DND-41 (cell line): ENCODE data around the gene CYP46A1.

Experiments
- ATAC-seq: fragments of 200-7000 bp; cut with Tn5 transposase; 3 replicates; pipeline ENCODE4 v1.9.1; 2021; ENCODE audit warnings: low read depth; ENCODE audit not compliant: insufficient read depth
- DNase-seq: peaks from one replicate; pipeline ENCODE4 v3.0.0-alpha.2; 2020
- H2AFZ ChIP-seq: 2 replicates; pipeline ENCODE4 v1.6.0; 2012; ENCODE audit warnings: low read depth, low read length
- H3K27ac ChIP-seq: 2 replicates; pipeline ENCODE4 v1.5.1; 2012; ENCODE audit warnings: low read length, inconsistent platforms
- H3K27me3 ChIP-seq: fragments of 200-600 bp; sonication (generic); 2 replicates; pipeline ENCODE4 v1.6.0; 2012; ENCODE audit warnings: low read length, mild to moderate bottlenecking, inconsistent platforms; ENCODE audit not compliant: insufficient read depth, poor library complexity
- H3K36me3 ChIP-seq: 2 replicates; pipeline ENCODE4 v1.5.1; 2012; ENCODE audit warnings: low read length, inconsistent platforms; ENCODE audit not compliant: insufficient read depth
- H3K4me1 ChIP-seq: 2 replicates; pipeline ENCODE4 v1.5.1; 2012; ENCODE audit warnings: mild to moderate bottlenecking, low read length; ENCODE audit not compliant: insufficient read depth
- H3K4me2 ChIP-seq: 2 replicates; pipeline ENCODE4 v1.6.0; 2012; ENCODE audit warnings: mild to moderate bottlenecking, moderate library complexity, low read length, inconsistent platforms; ENCODE audit not compliant: insufficient read depth
- H3K4me3 ChIP-seq, 2 experiments: fragments of 200-600 bp in 1 of 2; shearing (Covaris generic) in 1 of 2; 2 replicates each; pipeline ENCODE4 v1.5.1; 2012 to 2016; ENCODE audit warnings: inconsistent platforms in 2 of 2, low read length in 2 of 2, mild to moderate bottlenecking in 2 of 2, low read depth in 1 of 2, moderate library complexity in 1 of 2
- H3K79me2 ChIP-seq: 2 replicates; pipeline ENCODE4 v1.6.0; 2012; ENCODE audit warnings: low read length, inconsistent platforms; ENCODE audit not compliant: insufficient read depth
- H3K9ac ChIP-seq: 2 replicates; pipeline ENCODE4 v1.6.0; 2012; ENCODE audit warnings: low read depth, mild to moderate bottlenecking, inconsistent platforms, low read length, moderate library complexity
- H3K9me3 ChIP-seq: 2 replicates; pipeline ENCODE4 v1.5.1; 2012; ENCODE audit warnings: low read length, moderate library complexity, mild to moderate bottlenecking, inconsistent platforms; ENCODE audit not compliant: insufficient read depth, severe bottlenecking
- H4K20me1 ChIP-seq: 2 replicates; pipeline ENCODE4 v1.6.0; 2012; ENCODE audit warnings: low read length; ENCODE audit not compliant: insufficient read depth
- EZH2 ChIP-seq: IDR thresholded peaks from 3 replicates; pipeline ENCODE4 v1.6.1; 2012; ENCODE audit warnings: borderline replicate concordance, low read depth, mild to moderate bottlenecking, moderate library complexity, low read length, inconsistent platforms; ENCODE audit not compliant: severe bottlenecking
- TF ChIP-seq, protein P1 (sequence below): IDR thresholded peaks from 2 replicates; pipeline ENCODE4 v1.5.1; 2012; ENCODE audit warnings: borderline replicate concordance, low read length, moderate library complexity, mild to moderate bottlenecking; ENCODE audit not compliant: poor library complexity, severe bottlenecking; ENCODE audit errors: extremely low read depth

The CYP46A1 gene

DNA sequence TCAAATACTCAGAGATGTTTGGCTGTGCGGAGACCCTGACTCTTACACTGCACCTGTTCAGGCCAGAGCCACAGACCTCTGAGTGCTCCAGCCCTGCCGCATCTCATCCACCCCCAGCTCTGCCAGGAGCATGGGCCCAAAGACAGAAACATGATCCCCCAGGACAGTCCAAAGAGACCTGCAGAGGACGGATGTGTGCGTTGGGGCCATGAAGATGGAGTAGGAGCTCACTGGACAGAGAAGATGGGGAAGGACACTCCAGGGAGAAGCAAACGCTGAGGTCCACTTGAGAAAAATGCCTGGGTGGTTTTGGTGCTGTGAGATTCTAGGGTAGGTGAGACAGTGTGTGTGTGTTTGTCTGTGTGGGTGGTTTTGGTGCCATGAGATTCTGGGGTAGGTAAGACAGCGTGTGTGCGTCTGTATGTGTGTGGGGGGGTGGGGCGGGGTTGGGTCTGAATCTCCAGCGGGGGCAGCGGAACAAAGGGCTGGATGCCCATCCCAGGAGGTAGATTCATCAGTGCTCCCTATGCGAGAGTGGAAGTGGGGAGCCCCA is 40.0 kb upstream of the CYP46A1 start:
- no peaks in the 10 kb centered on the region for H3K27me3 ChIP-seq
- no peak overlapping the region for H3K4me2 ChIP-seq
- TF ChIP-seq, protein P1, sequence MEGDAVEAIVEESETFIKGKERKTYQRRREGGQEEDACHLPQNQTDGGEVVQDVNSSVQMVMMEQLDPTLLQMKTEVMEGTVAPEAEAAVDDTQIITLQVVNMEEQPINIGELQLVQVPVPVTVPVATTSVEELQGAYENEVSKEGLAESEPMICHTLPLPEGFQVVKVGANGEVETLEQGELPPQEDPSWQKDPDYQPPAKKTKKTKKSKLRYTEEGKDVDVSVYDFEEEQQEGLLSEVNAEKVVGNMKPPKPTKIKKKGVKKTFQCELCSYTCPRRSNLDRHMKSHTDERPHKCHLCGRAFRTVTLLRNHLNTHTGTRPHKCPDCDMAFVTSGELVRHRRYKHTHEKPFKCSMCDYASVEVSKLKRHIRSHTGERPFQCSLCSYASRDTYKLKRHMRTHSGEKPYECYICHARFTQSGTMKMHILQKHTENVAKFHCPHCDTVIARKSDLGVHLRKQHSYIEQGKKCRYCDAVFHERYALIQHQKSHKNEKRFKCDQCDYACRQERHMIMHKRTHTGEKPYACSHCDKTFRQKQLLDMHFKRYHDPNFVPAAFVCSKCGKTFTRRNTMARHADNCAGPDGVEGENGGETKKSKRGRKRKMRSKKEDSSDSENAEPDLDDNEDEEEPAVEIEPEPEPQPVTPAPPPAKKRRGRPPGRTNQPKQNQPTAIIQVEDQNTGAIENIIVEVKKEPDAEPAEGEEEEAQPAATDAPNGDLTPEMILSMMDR, result no peak

DNA sequence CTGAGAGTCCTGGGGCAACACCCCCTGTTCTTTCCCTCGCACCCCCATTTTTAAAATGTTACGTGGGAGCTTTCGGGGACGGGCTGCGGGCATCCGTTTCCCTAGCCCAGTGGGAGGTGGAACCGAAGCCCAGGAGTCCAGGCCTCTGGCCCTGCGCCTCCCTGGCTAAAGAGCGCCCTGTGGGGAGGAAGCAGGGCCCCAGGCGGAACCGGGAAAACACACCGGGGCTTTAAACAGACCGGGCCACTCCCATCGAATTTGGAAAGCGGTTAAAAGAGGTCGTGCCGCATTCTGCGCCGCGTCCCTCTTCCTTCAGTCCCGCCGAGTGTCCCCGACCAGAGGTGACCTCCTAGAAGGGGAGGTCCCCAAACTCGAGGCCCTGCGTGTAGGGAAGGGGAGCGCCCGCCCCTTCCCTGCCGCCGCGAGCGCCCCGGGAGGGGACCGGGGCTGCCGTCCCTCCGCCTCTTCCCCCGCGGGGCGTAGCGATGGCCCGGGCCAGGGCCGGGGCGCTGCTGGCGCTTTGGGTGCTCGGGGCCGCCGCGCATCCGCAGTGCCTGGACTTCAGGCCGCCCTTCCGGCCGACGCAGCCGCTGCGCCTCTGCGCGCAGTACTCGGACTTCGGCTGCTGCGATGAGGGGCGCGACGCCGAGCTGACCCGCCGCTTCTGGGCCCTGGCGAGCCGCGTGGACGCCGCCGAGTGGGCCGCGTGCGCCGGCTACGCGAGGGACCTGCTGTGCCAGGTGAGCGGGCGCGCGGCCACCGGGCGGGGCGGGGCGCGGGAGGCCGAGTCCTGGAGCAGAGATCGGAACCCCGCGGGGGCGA is 39.2 kb upstream of the CYP46A1 start, which contains the start of gene HHIPL1:
Gene HHIPL1, plus strand, starts transcription at position 407 of the 822 bp plus-strand sequence. Its CDS starts 79 bp downstream, at position 486.
- Histone ChIP-seq H3K9me3 (no peaks in the 10 kb centered on the region), H3K79me2 (no peaks in the 10 kb centered on the region), H3K9ac (no peak within 1 kb of the TSS), H3K27ac (no peak within 1 kb of the TSS), H3K4me2 (no peak within 1 kb of the TSS), H2AFZ (no peak within 1 kb of the TSS), H4K20me1 (peaks cover 2% of the 10 kb centered on the region; the same call in 1 of the 2 replicates), H3K4me1 (no peaks in the 10 kb centered on the region), H3K27me3 (no peaks in the 10 kb centered on the region), H3K4me3 (no peak within 1 kb of the TSS), H3K36me3 (no peaks in the 10 kb centered on the region)
- no peak for ATAC-seq
- TF ChIP-seq EZH2, result no peak
- TF ChIP-seq, protein P1, result no peak
- DNase-seq, result no peak

More for the DNA sequence above, 40.0 kb upstream of the CYP46A1 start:
- Histone ChIP-seq H3K79me2 (no peaks in the 10 kb centered on the region), H3K36me3 (no peaks in the 10 kb centered on the region), H3K9ac (no peak overlapping the region), H3K4me1 (no peaks in the 10 kb centered on the region), H3K27ac (no peak overlapping the region), H4K20me1 (no peaks in the 10 kb centered on the region), H2AFZ (no peak overlapping the region), H3K4me3 (no peak overlapping the region), H3K9me3 (no peaks in the 10 kb centered on the region)
- ATAC-seq, result no peak
- DNase-seq, result no peak

DNA sequence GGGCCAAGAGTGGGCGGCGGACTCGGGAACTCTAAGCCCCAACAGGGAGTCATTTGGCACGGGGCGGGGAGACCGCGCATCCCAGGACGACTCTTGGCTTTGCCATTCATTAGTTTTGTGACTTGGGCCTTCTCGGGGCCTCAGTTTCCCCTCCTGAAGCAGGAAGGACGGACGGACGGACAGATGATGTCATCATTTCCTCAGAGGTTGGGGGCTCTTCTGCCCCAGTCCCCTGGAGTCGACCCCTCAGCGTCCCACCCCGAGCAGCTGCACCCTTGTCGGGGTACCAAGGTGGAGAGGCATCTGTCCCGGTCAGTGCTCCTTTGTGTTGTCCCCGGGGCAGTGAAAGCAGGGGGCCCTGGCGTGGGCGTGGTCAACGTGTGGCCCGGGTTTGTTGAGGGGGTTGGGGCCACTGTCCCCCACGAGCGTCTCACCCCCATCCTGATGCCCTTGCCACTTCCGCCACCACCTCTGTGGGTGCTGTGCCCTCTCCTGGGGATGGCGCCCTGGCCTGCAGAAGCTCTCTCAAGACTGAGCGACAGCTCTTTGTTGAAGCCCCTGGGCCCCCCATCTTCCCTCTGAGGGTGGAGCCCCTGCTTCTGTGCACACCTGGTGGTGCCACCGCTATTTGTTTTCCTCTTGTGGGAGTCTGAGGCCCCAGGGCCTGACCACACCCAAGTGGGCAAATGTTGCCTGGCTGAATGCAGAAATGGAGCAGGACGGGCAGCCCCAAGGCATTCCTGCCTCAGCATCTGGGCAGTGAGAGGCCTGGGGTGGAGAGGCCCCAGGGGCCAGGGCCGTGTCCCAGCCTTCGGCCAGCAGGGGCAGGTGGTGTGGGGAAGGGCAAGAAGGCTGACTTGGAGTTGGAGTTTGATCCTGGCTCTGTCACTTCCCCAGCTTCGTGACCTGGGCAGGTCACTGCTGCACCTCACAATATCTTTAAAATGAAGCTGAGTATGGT is 38.3 kb upstream of the CYP46A1 start:
- peaks cover 5% of the 10 kb centered on the region; the same call in 1 of the 2 replicates for H4K20me1 ChIP-seq
- no peaks in the 10 kb centered on the region for H3K4me1 ChIP-seq
- no peak overlapping the region for H3K9ac ChIP-seq
- H3K79me2 ChIP-seq, result no peaks in the 10 kb centered on the region
- no peak overlapping the region for H2AFZ ChIP-seq
- no peak overlapping the region for H3K4me3 ChIP-seq
- TF ChIP-seq, protein P1, result no peak
- no peak for TF ChIP-seq EZH2
- H3K36me3 ChIP-seq, result no peaks in the 10 kb centered on the region
- H3K4me2 ChIP-seq, result no peak overlapping the region
- DNase-seq (no peak), ATAC-seq (no peak)
- no peak overlapping the region for H3K27ac ChIP-seq
- H3K27me3 ChIP-seq, result no peaks in the 10 kb centered on the region
- H3K9me3 ChIP-seq, result no peaks in the 10 kb centered on the region
